ENCODE results near the gene LRP11. TPM values are rescaled to one million over a fixed set of nuclear protein-coding genes. Genes with fewer than 3 reads are reported as not detected.
"Not testable (repeated sequence)": the region's sequence is repeated elsewhere in the genome, so short reads cannot be mapped to it uniquely, and the experiment has no call there.

The LRP11 gene
- total RNA-seq, result 17.2 to 17.9 TPM (median 17.8 TPM) in 3 replicates

- Mint-ChIP-seq H3K4me3 (peak within 1 kb of the TSS; percentile 76), H3K9me3 (no peaks in the 10 kb centered on the region), H3K27ac (peak within 1 kb of the TSS; percentile 90), H3K27me3 (ENCODE audit: low read depth) (peaks cover 5% of the 10 kb centered on the region), H3K4me1 (peaks cover 14% of the 10 kb centered on the region), H3K36me3 (no peaks in the 10 kb centered on the region)
- TF ChIP-seq CTCF (IDR thresholded peaks at IDR 0.05; ENCODE audit: unreplicated experiment), result no peak
- peak; percentile 71 to 89 for DNase-seq (ENCODE audit: low spot score in 2 of 2, unreplicated experiment in 2 of 2)
Observed at GRCh38 chr6:149863698-149864577, at the start of gene LRP11. Gene LRP11, minus strand, starts transcription at chr6:149864359. Its CDS starts 339 bp downstream, at chr6:149864020.

GRCh38 chr6:149913540-149914240, 49.5 kb upstream of the LRP11 start:
- Mint-ChIP-seq H3K36me3 (no peaks in the 10 kb centered on the region), H3K27me3 (ENCODE audit: low read depth) (peaks cover 68% of the 10 kb centered on the region), H3K27ac (no peak overlapping the region), H3K4me3 (no peak overlapping the region), H3K4me1 (no peaks in the 10 kb centered on the region), H3K9me3 (peaks cover 8% of the 10 kb centered on the region)
- DNase-seq (ENCODE audit: low spot score in 2 of 2, unreplicated experiment in 2 of 2), result no peak
- no peak for TF ChIP-seq CTCF (IDR thresholded peaks at IDR 0.05; ENCODE audit: unreplicated experiment)

GRCh38 chr6:149913085-149913484, 48.9 kb upstream of the LRP11 start:
- Mint-ChIP-seq H3K4me1 (no peaks in the 10 kb centered on the region), H3K27me3 (ENCODE audit: low read depth) (peaks cover 62% of the 10 kb centered on the region), H3K4me3 (no peak overlapping the region), H3K27ac (no peak overlapping the region), H3K9me3 (peaks cover 11% of the 10 kb centered on the region), H3K36me3 (no peaks in the 10 kb centered on the region)
- DNase-seq (ENCODE audit: low spot score in 2 of 2, unreplicated experiment in 2 of 2), result no peak
- no peak for TF ChIP-seq CTCF (IDR thresholded peaks at IDR 0.05; ENCODE audit: unreplicated experiment)

GRCh38 chr6:149912680-149913079, 48.5 kb upstream of the LRP11 start:
- not testable (repeated sequence) for H3K27ac Mint-ChIP-seq; H3K36me3 Mint-ChIP-seq; DNase-seq (ENCODE audit: low spot score in 2 of 2, unreplicated experiment in 2 of 2); H3K4me3 Mint-ChIP-seq; H3K4me1 Mint-ChIP-seq
- Mint-ChIP-seq H3K9me3 (peaks cover 15% of the 10 kb centered on the region), H3K27me3 (ENCODE audit: low read depth) (peaks cover 58% of the 10 kb centered on the region)

- no peaks in the 10 kb centered on the region for H3K36me3 Mint-ChIP-seq
- no peak overlapping the region for H3K4me3 Mint-ChIP-seq
- no peaks in the 10 kb centered on the region for H3K4me1 Mint-ChIP-seq
- peaks cover 57% of the 10 kb centered on the region for H3K27me3 Mint-ChIP-seq (ENCODE audit: low read depth)
- peaks cover 21% of the 10 kb centered on the region for H3K9me3 Mint-ChIP-seq
- H3K27ac Mint-ChIP-seq, result no peak overlapping the region
- no peak for TF ChIP-seq CTCF (IDR thresholded peaks at IDR 0.05; ENCODE audit: unreplicated experiment)
- DNase-seq (ENCODE audit: low spot score in 2 of 2, unreplicated experiment in 2 of 2), result no peak
Observed at GRCh38 chr6:149910721-149911151, 46.6 kb upstream of the LRP11 start.
